H9 (cell line): Measurements from ENCODE around the gene DNAAF1. TPM values are rescaled to one million over a fixed set of nuclear protein-coding genes. Genes with fewer than 3 reads are reported as not detected.

ENCODE experiments used
- DNase-seq: peaks from one replicate; pipeline ENCODE4 v3.0.0-alpha.2; 2017
- H2AFZ ChIP-seq: one replicate; pipeline ENCODE4 v1.6.1; 2013; ENCODE audit warnings: mild to moderate bottlenecking, low read length, control low read depth, moderate library complexity
- H2AK5ac ChIP-seq: 2 replicates; pipeline ENCODE4 v1.6.1; 2013; ENCODE audit warnings: low read length, control low read depth, mixed read lengths; ENCODE audit not compliant: insufficient read length
- H2BK120ac ChIP-seq: one replicate; pipeline ENCODE4 v1.6.1; 2013; ENCODE audit warnings: low read depth, mild to moderate bottlenecking, low read length, control low read depth, inconsistent platforms; ENCODE audit not compliant: poor library complexity, severe bottlenecking
- H2BK12ac ChIP-seq: 2 replicates; pipeline ENCODE4 v1.6.1; 2013; ENCODE audit warnings: low read length, control low read depth, mixed read lengths, low read depth; ENCODE audit not compliant: insufficient read length
- H2BK15ac ChIP-seq: 2 replicates; pipeline ENCODE4 v1.6.1; 2013; ENCODE audit warnings: low read depth, low read length, control low read depth
- H2BK20ac ChIP-seq: one replicate; pipeline ENCODE4 v1.6.1; 2013; ENCODE audit warnings: low read depth, mild to moderate bottlenecking, low read length, control low read depth, inconsistent platforms; ENCODE audit not compliant: poor library complexity, severe bottlenecking
- H2BK5ac ChIP-seq: 2 replicates; pipeline ENCODE4 v1.6.1; 2013; ENCODE audit warnings: low read length, control low read depth, mixed read lengths; ENCODE audit not compliant: insufficient read length
- H3K14ac ChIP-seq: 2 replicates; pipeline ENCODE4 v1.6.1; 2013; ENCODE audit warnings: low read length, control low read depth; ENCODE audit not compliant: insufficient read depth
- H3K18ac ChIP-seq: 2 replicates; pipeline ENCODE4 v1.6.1; 2013; ENCODE audit warnings: low read depth, mild to moderate bottlenecking, mixed read lengths, low read length, control low read depth; ENCODE audit not compliant: insufficient read length
- H3K23ac ChIP-seq: 2 replicates; pipeline ENCODE4 v1.6.1; 2013; ENCODE audit warnings: low read length, control low read depth, mixed read lengths, low read depth; ENCODE audit not compliant: insufficient read length
- H3K23me2 ChIP-seq: 2 replicates; pipeline ENCODE4 v1.6.1; 2013; ENCODE audit warnings: low read depth, mild to moderate bottlenecking, mixed read lengths, low read length, control low read depth; ENCODE audit not compliant: insufficient read length, poor library complexity, severe bottlenecking
- H3K27ac ChIP-seq: 2 replicates; pipeline ENCODE4 v1.5.1; 2013; ENCODE audit warnings: low read length, control low read depth, mixed read lengths, low read depth; ENCODE audit not compliant: insufficient read length
- H3K27me3 ChIP-seq: 2 replicates; pipeline ENCODE4 v1.6.1; 2013; ENCODE audit warnings: low read length, control low read depth, inconsistent platforms; ENCODE audit not compliant: insufficient read depth
- H3K4ac ChIP-seq: 2 replicates; pipeline ENCODE4 v1.6.1; 2013; ENCODE audit warnings: low read depth, mild to moderate bottlenecking, control low read depth, inconsistent platforms, low read length, moderate library complexity
- H3K4me1 ChIP-seq: 2 replicates; pipeline ENCODE4 v1.6.1; 2013; ENCODE audit warnings: low read length, control low read depth, inconsistent platforms; ENCODE audit not compliant: insufficient read depth
- H3K4me2 ChIP-seq: 2 replicates; pipeline ENCODE4 v1.6.1; 2013; ENCODE audit warnings: low read length, control low read depth, mixed read lengths; ENCODE audit not compliant: insufficient read length, insufficient read depth
- H3K56ac ChIP-seq: 2 replicates; pipeline ENCODE4 v1.6.1; 2013; ENCODE audit warnings: low read depth, mild to moderate bottlenecking, mixed read lengths, low read length, control low read depth; ENCODE audit not compliant: insufficient read length
- H3K79me1 ChIP-seq: 2 replicates; pipeline ENCODE4 v1.6.1; 2013; ENCODE audit warnings: low read depth, mild to moderate bottlenecking, moderate library complexity, low read length, control low read depth, inconsistent platforms; ENCODE audit not compliant: insufficient read depth, poor library complexity, severe bottlenecking
- H3K79me2 ChIP-seq: 2 replicates; pipeline ENCODE4 v1.6.1; 2013; ENCODE audit warnings: low read length, control low read depth, inconsistent platforms; ENCODE audit not compliant: insufficient read depth
- H3K9ac ChIP-seq: 2 replicates; pipeline ENCODE4 v1.6.1; 2013; ENCODE audit warnings: low read length, control low read depth, mixed read lengths; ENCODE audit not compliant: insufficient read length; ENCODE audit errors: extremely low read depth
- H3K9me3 ChIP-seq: one replicate; pipeline ENCODE4 v1.6.1; 2013; ENCODE audit warnings: low read depth, low read length, inconsistent platforms; ENCODE audit not compliant: control insufficient read depth
- H3T11ph ChIP-seq: one replicate; pipeline ENCODE4 v1.6.1; 2013; ENCODE audit warnings: mild to moderate bottlenecking, low read length, control low read depth, inconsistent platforms
- H4K20me1 ChIP-seq: one replicate; pipeline ENCODE4 v1.6.1; 2013; ENCODE audit not compliant: control insufficient read depth, insufficient read length, insufficient read depth
- H4K5ac ChIP-seq: 2 replicates; pipeline ENCODE4 v1.6.1; 2013; ENCODE audit warnings: low read depth, mild to moderate bottlenecking, mixed read lengths, low read length, control low read depth; ENCODE audit not compliant: insufficient read length
- H4K8ac ChIP-seq: replicated peaks from 2 replicates; pipeline ENCODE4 v1.6.1; 2013; ENCODE audit warnings: low read length, control low read depth, mixed read lengths, low read depth; ENCODE audit not compliant: insufficient read length
- H4K91ac ChIP-seq: 2 replicates; pipeline ENCODE4 v1.6.1; 2013; ENCODE audit warnings: low read depth, mild to moderate bottlenecking, moderate library complexity, mixed read lengths, low read length, control low read depth; ENCODE audit not compliant: insufficient read length
- H3K27ac Mint-ChIP-seq, 3 experiments: 2 replicates in 2 of 3; 3 replicates in 1 of 3; pipeline ENCODE4 v1.8.0; 2020 to 2021; ENCODE audit warnings: mixed read lengths in 3 of 3, mild to moderate bottlenecking in 1 of 3, moderate library complexity in 1 of 3
- H3K27me3 Mint-ChIP-seq: 2 replicates; pipeline ENCODE4 v1.8.0; 2021; ENCODE audit warnings: low read depth, mild to moderate bottlenecking, moderate library complexity, mixed read lengths
- H3K36me3 Mint-ChIP-seq, 3 experiments: 2 replicates in 2 of 3; 3 replicates in 1 of 3; pipeline ENCODE4 v1.8.0; 2020 to 2021; ENCODE audit warnings: low read depth in 3 of 3, mixed read lengths in 3 of 3; ENCODE audit not compliant: insufficient read depth in 1 of 3
- H3K4me1 Mint-ChIP-seq, 2 experiments: 2 replicates each; pipeline ENCODE4 v1.8.0; 2020; ENCODE audit warnings: mixed read lengths in 2 of 2
- H3K4me3 Mint-ChIP-seq, 2 experiments: 2 replicates in 1 of 2; 3 replicates in 1 of 2; pipeline ENCODE4 v1.8.0; 2020 to 2021; ENCODE audit warnings: mild to moderate bottlenecking in 2 of 2, mixed read lengths in 2 of 2, moderate library complexity in 1 of 2
- H3K9me3 Mint-ChIP-seq, 2 experiments: 2 replicates in 1 of 2; 3 replicates in 1 of 2; pipeline ENCODE4 v1.8.0; 2020; ENCODE audit warnings: mild to moderate bottlenecking in 2 of 2, mixed read lengths in 2 of 2, moderate library complexity in 1 of 2
- CTCF ChIP-seq: fragments of 200-600 bp; sonication (generic); conservative IDR thresholded peaks from 3 replicates; pipeline ENCODE4 v1.8.0; 2021; ENCODE audit warnings: antibody characterized with exemption, mild to moderate bottlenecking
- WGBS: extraction: QIAGEN DNeasy Blood & Tissue Kit; methylation state at CpG from one replicate; pipeline ENCODE4 v1.1.7; 2013; ENCODE audit warnings: missing lambda C conversion rate, low lambda C conversion rate, mixed read lengths; ENCODE audit not compliant: insufficient read length; ENCODE audit errors: extremely low coverage; 5-methylcytosine and 5-hydroxymethylcytosine counted together
- total RNA-seq: library from RNA; stranded (reverse); gene quantifications from 2 replicates; pipeline ENCODE4 v1.2.1, GENCODE V29; 2021

Gene DNAAF1
- total RNA-seq, 1 experiment from 2014 or later: not detected

- Histone ChIP-seq H3K18ac (no peak overlapping the region), H3K4me1 (no peaks in the 10 kb centered on the region), H3K23me2 (no peaks in the 10 kb centered on the region), H3K56ac (no peak overlapping the region), H3K23ac (no peak overlapping the region), H3K79me1 (no peaks in the 10 kb centered on the region), H3K27ac (no peak overlapping the region), H2BK12ac (no peak overlapping the region), H3K9me3 (no peaks in the 10 kb centered on the region), H4K5ac (no peak overlapping the region), H4K8ac (no peak overlapping the region), H3T11ph (no peak overlapping the region), H3K14ac (no peak overlapping the region), H3K4ac (no peak overlapping the region), H3K27me3 (no peaks in the 10 kb centered on the region; the same call in 1 of the 2 replicates), H2BK5ac (no peak overlapping the region), H3K79me2 (no peaks in the 10 kb centered on the region), H4K20me1 (no peaks in the 10 kb centered on the region), H4K91ac (no peak overlapping the region), H2BK120ac (no peak overlapping the region), H3K4me2 (no peak overlapping the region), H3K9ac (no peak overlapping the region), H2BK20ac (no peak overlapping the region), H2AFZ (no peak overlapping the region), H2AK5ac (no peak overlapping the region), H2BK15ac (no peak overlapping the region)
- Mint-ChIP-seq H3K27ac (no peak overlapping the region), H3K4me3 (no peak overlapping the region), H3K27me3 (peaks cover 5% of the 10 kb centered on the region), H3K36me3 (no peaks in the 10 kb centered on the region), H3K9me3 (no peaks in the 10 kb centered on the region), H3K4me1 (peaks cover 15 to 20% of the 10 kb centered on the region in 2 experiments)
- WGBS: no CpG with 5 or more reads among the region's 17 CpGs
- no peak for TF ChIP-seq CTCF
- no peak for DNase-seq
Measured at GRCh38 chr16:84218176-84218823, 73.2 kb downstream of the DNAAF1 start.
